Uterus (tissue), 2 donors: ENCODE data around the gene EXOC3.

Experiments
- CTCF ChIP-seq, 4 experiments: fragments of 200-600 bp in 2 of 4; fragments of 450-650 bp in 2 of 4; sonication (generic) in 2 of 4; IDR thresholded peaks; one replicate each; pipeline ENCODE4 v1.5.1; 2016 to 2019; ENCODE audit warnings: antibody characterized with exemption in 4 of 4, mild to moderate bottlenecking in 2 of 4, moderate library complexity in 1 of 4
- POLR2A ChIP-seq, 2 donors: fragments of 450-650 bp; IDR thresholded peaks; one replicate each; pipeline ENCODE4 v1.6.1; 2016; ENCODE audit warnings: antibody characterized with exemption in 2 of 2, mild to moderate bottlenecking in 1 of 2, moderate library complexity in 1 of 2

- no peak for TF ChIP-seq POLR2A (IDR thresholded peaks at IDR 0.05)
- TF ChIP-seq CTCF (IDR thresholded peaks at IDR 0.05), result no peak
Observed at GRCh38 chr5:440401-441201, 2.4 kb upstream of the EXOC3 start.
